IMR-90 (cell line): ENCODE measurements around the gene AGGF1. TPM values are rescaled to one million over a fixed set of nuclear protein-coding genes. Genes with fewer than 3 reads are reported as not detected.

ENCODE experiments used
- ATAC-seq: fragments of 200-7000 bp; cut with Tn5 transposase; 2 replicates; pipeline ENCODE4 v1.9.1; 2020; ENCODE audit warnings: low read depth, mild to moderate bottlenecking, moderate library complexity
- BruUV-seq: library from RNA; stranded (reverse); fragments of 400-500 nt; replicated peaks from 2 replicates; lab custom pipeline; 2021; lab: Mats Ljungman, UMichigan
- CTCF ChIA-PET: fragments of 300-600 bp; formaldehyde crosslinking; extraction: SDS; loops from one replicate; lab custom pipeline; 2021; ENCODE audit warnings: antibody characterized with exemption; lab: Yijun Ruan, JAX
- POLR2A ChIA-PET: fragments of 300-600 bp; sonication (Branson Sonifier 250); formaldehyde crosslinking; loops from one replicate; lab custom pipeline; 2022; ENCODE audit warnings: antibody characterized with exemption; ENCODE audit not compliant: unreplicated experiment; lab: Charles Lee
- DNase-seq: peaks from one replicate; pipeline ENCODE4 v3.0.0; 2013
- H2AFZ ChIP-seq: replicated peaks from 2 replicates; pipeline ENCODE3; 2013; ENCODE audit warnings: low read length, mild to moderate bottlenecking; ENCODE audit not compliant: poor library complexity
- H2AK5ac ChIP-seq: 2 replicates; pipeline ENCODE4 v1.6.1; 2013; ENCODE audit warnings: low read depth, low read length, inconsistent platforms
- H2AK9ac ChIP-seq: replicated peaks from 2 replicates; pipeline ENCODE3; 2013; ENCODE audit warnings: mild to moderate bottlenecking, low read depth, low read length, moderate library complexity; ENCODE audit not compliant: poor library complexity
- H2BK120ac ChIP-seq: 2 replicates; pipeline ENCODE4 v1.6.1; 2013; ENCODE audit warnings: low read depth, low read length, inconsistent platforms
- H2BK15ac ChIP-seq: 3 replicates; pipeline ENCODE4 v1.6.1; 2013; ENCODE audit warnings: low read depth, low read length, inconsistent platforms
- H2BK20ac ChIP-seq: 2 replicates; pipeline ENCODE4 v1.6.1; 2013; ENCODE audit warnings: low read depth, mild to moderate bottlenecking, inconsistent platforms, low read length, moderate library complexity
- H2BK5ac ChIP-seq: 2 replicates; pipeline ENCODE4 v1.6.1; 2013; ENCODE audit warnings: mild to moderate bottlenecking, low read depth, low read length, inconsistent platforms; ENCODE audit not compliant: poor library complexity, severe bottlenecking
- H3K14ac ChIP-seq: replicated peaks from 2 replicates; pipeline ENCODE4 v1.6.1; 2013; ENCODE audit warnings: low read depth, low read length, inconsistent platforms
- H3K18ac ChIP-seq: 2 replicates; pipeline ENCODE4 v1.6.1; 2013; ENCODE audit warnings: low read depth, low read length, control low read depth
- H3K23ac ChIP-seq: 2 replicates; pipeline ENCODE4 v1.6.1; 2013; ENCODE audit warnings: low read depth, low read length, inconsistent platforms
- H3K27ac ChIP-seq: 2 replicates; pipeline ENCODE4 v1.5.1; 2013; ENCODE audit warnings: mild to moderate bottlenecking, control low read depth, low read length; ENCODE audit not compliant: insufficient read depth
- H3K27me3 ChIP-seq: 2 replicates; pipeline ENCODE4 v1.6.1; 2013; ENCODE audit warnings: low read length; ENCODE audit not compliant: control insufficient read depth, insufficient read depth
- H3K36me3 ChIP-seq: 2 replicates; pipeline ENCODE4 v1.6.1; 2013; ENCODE audit warnings: low read length, mixed read lengths; ENCODE audit not compliant: control insufficient read depth, insufficient read depth
- H3K4ac ChIP-seq: 2 replicates; pipeline ENCODE4 v1.6.1; 2013; ENCODE audit warnings: low read depth, low read length, inconsistent platforms
- H3K4me1 ChIP-seq: 2 replicates; pipeline ENCODE4 v1.6.1; 2013; ENCODE audit warnings: low read length, mixed read lengths; ENCODE audit not compliant: control insufficient read depth, insufficient read depth
- H3K4me2 ChIP-seq: 2 replicates; pipeline ENCODE4 v1.6.1; 2013; ENCODE audit warnings: low read depth, mild to moderate bottlenecking, control low read depth, low read length, moderate library complexity
- H3K4me3 ChIP-seq: 2 replicates; pipeline ENCODE4 v1.5.1; 2013; ENCODE audit warnings: low read depth, mild to moderate bottlenecking, control low read depth, low read length, moderate library complexity; ENCODE audit not compliant: insufficient read depth
- H3K56ac ChIP-seq: 2 replicates; pipeline ENCODE4 v1.6.1; 2013; ENCODE audit warnings: low read length, inconsistent platforms; ENCODE audit not compliant: insufficient read depth; ENCODE audit errors: extremely low read depth
- H3K79me1 ChIP-seq, 2 experiments: 2 replicates each; pipeline ENCODE4 v1.6.1; 2013; ENCODE audit warnings: low read length in 2 of 2, inconsistent platforms in 1 of 2, low read depth in 1 of 2
- H3K9ac ChIP-seq: 2 replicates; pipeline ENCODE4 v1.6.1; 2013; ENCODE audit warnings: low read depth, low read length, control low read depth
- H3K9me1 ChIP-seq: 2 replicates; pipeline ENCODE4 v1.6.1; 2013; ENCODE audit warnings: low read length, inconsistent platforms; ENCODE audit not compliant: insufficient read depth
- H3K9me3 ChIP-seq: 2 replicates; pipeline ENCODE4 v1.6.1; 2013; ENCODE audit warnings: low read length; ENCODE audit not compliant: control insufficient read depth, insufficient read depth
- H4K20me1 ChIP-seq: 2 replicates; pipeline ENCODE4 v1.6.1; 2013; ENCODE audit warnings: low read length, inconsistent platforms; ENCODE audit not compliant: insufficient read depth
- H4K5ac ChIP-seq: 2 replicates; pipeline ENCODE4 v1.6.1; 2013; ENCODE audit warnings: mild to moderate bottlenecking, low read depth, low read length, control low read depth
- H4K8ac ChIP-seq, 2 experiments: 2 replicates each; pipeline ENCODE4 v1.6.1; 2013; ENCODE audit warnings: low read depth in 2 of 2, low read length in 2 of 2, control low read depth in 1 of 2, inconsistent platforms in 1 of 2
- H4K91ac ChIP-seq: 2 replicates; pipeline ENCODE4 v1.6.1; 2013; ENCODE audit warnings: low read depth, low read length, inconsistent platforms; ENCODE audit not compliant: insufficient read depth
- BHLHE40 ChIP-seq: fragments of 150-350 bp; IDR thresholded peaks from 2 replicates; pipeline ENCODE4 v1.6.1; 2016; ENCODE audit warnings: mild to moderate bottlenecking, low read depth, low read length
- MAFK ChIP-seq: IDR thresholded peaks from 2 replicates; pipeline ENCODE4 v1.6.1; 2012; ENCODE audit warnings: low read depth, low read length, improper control_type of control experiment
- WGBS, 2 experiments: methylation state at CpG; one replicate each; pipeline versions ENCODE4 v1.1.5 to v1.1.7; 2013; ENCODE audit warnings: missing lambda C conversion rate in 2 of 2; ENCODE audit not compliant: insufficient read length in 1 of 2; ENCODE audit errors: extremely low coverage in 2 of 2; 5-methylcytosine and 5-hydroxymethylcytosine counted together
- dilution Hi-C: fragments of 300-500 bp; cut with HindIII; formaldehyde crosslinking; loops from one replicate; pipeline ENCODE4 v1.14.3; 2018; ENCODE audit warnings: low sequenced_read_pairs; ENCODE audit not compliant: unreplicated experiment
- in situ Hi-C: fragments of 300-500 bp; cut with MboI; formaldehyde crosslinking; loops from 3 replicates; pipeline ENCODE4 v1.14.3; 2019; ENCODE audit warnings: low sequenced_read_pairs, inconsistent platforms, mixed read lengths
- intact Hi-C: fragments of 100-400 bp; cut with micrococcal nuclease; formaldehyde crosslinking; loops from 2 replicates; pipeline ENCODE4 v1.10.0; 2022
- polyA plus RNA-seq, 3 experiments: library from polyadenylated mRNA; depleted of rRNA; stranded (reverse); fragments of >200 nt; gene quantifications; 2 replicates each; pipeline ENCODE4 v1.2.3, GENCODE V29; 2012; ENCODE audit warnings: low replicate concordance in 1 of 3
- total RNA-seq: library from RNA; depleted of rRNA; stranded (reverse); fragments of >200 nt; gene quantifications from 2 replicates; pipeline ENCODE4 v1.2.3, GENCODE V29; 2012

AGGF1 gene
- total and polyA plus RNA-seq, 2 of the 4 experiments (the other 2 are of a cell fraction), result 7.3 to 8.4 TPM

DNA sequence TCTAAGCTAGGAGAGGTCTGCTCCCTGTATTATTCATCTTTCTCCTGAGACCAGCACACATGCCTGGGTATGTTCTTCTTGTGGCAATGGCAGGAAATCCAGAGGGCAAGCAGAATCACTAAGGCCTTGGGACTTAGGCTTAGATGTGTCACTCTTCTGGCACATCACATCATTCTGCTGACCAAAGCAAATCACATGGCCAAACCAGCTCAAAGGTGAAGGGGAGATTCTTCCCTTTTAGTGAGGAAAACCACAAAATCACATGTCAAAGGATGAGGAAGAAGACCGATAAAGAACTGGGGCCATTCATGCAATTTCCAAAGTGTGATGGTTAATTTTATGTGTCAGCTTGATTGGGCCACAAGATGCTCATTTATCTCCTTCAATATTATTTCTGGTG lies 5.7 kb upstream of the AGGF1 start:
- WGBS, 2 experiments, result no CpG with 5 or more reads among the region's 1 CpG
- Histone ChIP-seq H2AFZ (no peak overlapping the region), H4K20me1 (no peaks in the 10 kb centered on the region), H3K4ac (no peak overlapping the region), H3K4me3 (no peak overlapping the region), H4K8ac (no peak overlapping the region), H3K4me2 (no peak overlapping the region), H3K9me3 (no peaks in the 10 kb centered on the region; the same call in 1 of the 2 replicates), H2BK15ac (no peak overlapping the region), H2BK5ac (no peak overlapping the region), H3K36me3 (no peaks in the 10 kb centered on the region), H3K4me1 (no peaks in the 10 kb centered on the region), H3K27me3 (peaks cover 13% of the 10 kb centered on the region), H3K14ac (no peak overlapping the region), H3K9ac (no peak overlapping the region), H2AK9ac (no peak overlapping the region), H3K9me1 (no peaks in the 10 kb centered on the region), H3K27ac (no peak overlapping the region), H3K79me1 (no peaks in the 10 kb centered on the region), H4K91ac (no peak overlapping the region), H2BK20ac (no peak overlapping the region), H3K18ac (no peak overlapping the region), H2AK5ac (no peak overlapping the region), H4K5ac (no peak overlapping the region), H2BK120ac (no peak overlapping the region), H3K23ac (no peak overlapping the region), H3K56ac (no peak overlapping the region)
- BruUV-seq, result no TSS peak
- ChIA-PET CTCF (interaction anchor here (1.1 kb wide), 1 partner anchor 250 kb away, joined by 3 read pairs; no protein-coding TSS in a partner anchor), POLR2A (no interaction called here)
- in situ Hi-C loops (no loop called here), dilution Hi-C loops (no loop called here), intact Hi-C loops (no loop called here)
- TF ChIP-seq BHLHE40 (no peak), MAFK (peak; percentile 68)
- ATAC-seq (no peak), DNase-seq (no peak)
